Colonic mucosa (tissue), 4 donors: ENCODE measurements around the gene RNF224. TPM values are rescaled to one million over a fixed set of nuclear protein-coding genes. Genes with fewer than 3 reads are reported as not detected.
A peak's percentile ranks its signal among the peaks of the same experiment; 100 is the strongest.

Experiments
- DNase-seq: peaks from one replicate; pipeline ENCODE4 v3.0.0-alpha.2; 2020
- H3K27ac ChIP-seq: fragments of 200-600 bp; one replicate; pipeline ENCODE4 v1.8.0; 2021
- H3K27me3 ChIP-seq: fragments of 200-600 bp; one replicate; pipeline ENCODE4 v1.8.0; 2021
- H3K36me3 ChIP-seq: fragments of 200-600 bp; one replicate; pipeline ENCODE4 v1.8.0; 2021
- H3K4me1 ChIP-seq: fragments of 200-600 bp; one replicate; pipeline ENCODE4 v1.8.0; 2021; ENCODE audit warnings: mild to moderate bottlenecking
- H3K4me3 ChIP-seq: fragments of 200-600 bp; one replicate; pipeline ENCODE4 v1.8.0; 2021
- H3K9ac ChIP-seq, 2 donors: one replicate each; pipeline ENCODE4 v1.7.0; 2013; ENCODE audit warnings: control low read depth in 2 of 2, low read depth in 2 of 2, low read length in 2 of 2
- H3K9me3 ChIP-seq: fragments of 200-600 bp; one replicate; pipeline ENCODE4 v1.8.0; 2021
- CTCF ChIP-seq: fragments of 200-600 bp; IDR thresholded peaks from one replicate; pipeline ENCODE4 v1.8.0; 2022; ENCODE audit warnings: antibody characterized with exemption, mild to moderate bottlenecking
- intact Hi-C: fragments of 100-400 bp; cut with DNase I; formaldehyde crosslinking; loops from one replicate; pipeline ENCODE4 v1.14.1; 2022
- total RNA-seq, 2 donors: library from RNA; stranded (reverse); fragmentation: NEBNext Ultra II Directional in 1 of 2; extraction: Animal tissue kit (Norgen Biotek cat#: 25700) in 1 of 2; gene quantifications; one replicate each; pipeline ENCODE4 v1.2.1, GENCODE V29; 2021
- donor health status: healthy.
- donor health status: DM: no; HTN: no; CAD: no.
- donor health status: DM: no; HTN: no; CAD: no.

RNF224 gene
- total RNA-seq, 2 donors from 2014 or later = not detected

- H3K4me3 ChIP-seq = no peak overlapping the region
- H3K27ac ChIP-seq = no peak overlapping the region
- no peak for DNase-seq
- H3K9me3 ChIP-seq = no peaks in the 10 kb centered on the region
- no peaks in the 10 kb centered on the region for H3K27me3 ChIP-seq
- no peak overlapping the region for H3K9ac ChIP-seq
- H3K36me3 ChIP-seq = peaks cover 10% of the 10 kb centered on the region
- peaks cover 9% of the 10 kb centered on the region for H3K4me1 ChIP-seq
- intact Hi-C loops = no loop called here
- TF ChIP-seq CTCF = no peak
These were observed 20.0 kb downstream of the RNF224 start for GRCh38 chr9:137247135-137247915.

GRCh38 chr9:137247916-137248175 lies 20.5 kb downstream of the RNF224 start:
- no peaks in the 10 kb centered on the region for H3K27me3 ChIP-seq
- H3K9me3 ChIP-seq = no peaks in the 10 kb centered on the region
- peaks cover 4% of the 10 kb centered on the region for H3K4me1 ChIP-seq
- intact Hi-C loops = no loop called here
- TF ChIP-seq CTCF = no peak
- no peak overlapping the region for H3K4me3 ChIP-seq
- peaks cover 7% of the 10 kb centered on the region for H3K36me3 ChIP-seq
- DNase-seq = no peak
- no peak overlapping the region for H3K9ac ChIP-seq
- H3K27ac ChIP-seq = no peak overlapping the region

GRCh38 chr9:137250329-137251193 lies 23.3 kb downstream of the RNF224 start:
- Histone ChIP-seq H3K27me3 (no peaks in the 10 kb centered on the region), H3K9ac (peak overlapping the region; percentile 2 to 5), H3K27ac (no peak overlapping the region), H3K4me1 (no peaks in the 10 kb centered on the region), H3K9me3 (no peaks in the 10 kb centered on the region), H3K36me3 (no peaks in the 10 kb centered on the region), H3K4me3 (no peak overlapping the region)
- TF ChIP-seq CTCF = no peak
- DNase-seq = no peak
- intact Hi-C loops = no loop called here

- Histone ChIP-seq H3K4me3 (no peak within 1 kb of the TSS), H3K27me3 (no peaks in the 10 kb centered on the region), H3K36me3 (no peaks in the 10 kb centered on the region), H3K4me1 (peaks cover 2% of the 10 kb centered on the region), H3K27ac (no peak within 1 kb of the TSS), H3K9ac (peak within 1 kb of the TSS; percentile 2 to 5), H3K9me3 (no peaks in the 10 kb centered on the region)
- intact Hi-C loops = no loop called here
- no peak for DNase-seq
- no peak for TF ChIP-seq CTCF
These were observed 23.8 kb downstream of the RNF224 start, which contains the start of gene STPG3 for GRCh38 chr9:137251194-137251461. Gene STPG3 (plus strand): TSS chr9:137251286. CDS start chr9:137251287, 1 bp downstream.

- TF ChIP-seq CTCF = no peak
- H3K27me3 ChIP-seq = no peaks in the 10 kb centered on the region
- H3K36me3 ChIP-seq = no peaks in the 10 kb centered on the region
- H3K27ac ChIP-seq = no peak overlapping the region
- no peaks in the 10 kb centered on the region for H3K9me3 ChIP-seq
- H3K9ac ChIP-seq = no peak overlapping the region
- peaks cover 8% of the 10 kb centered on the region for H3K4me1 ChIP-seq
- no peak overlapping the region for H3K4me3 ChIP-seq
- no peak for DNase-seq
- intact Hi-C loops = no loop called here
These were observed 24.4 kb downstream of the RNF224 start for GRCh38 chr9:137251490-137252268.
